Measurements from ENCODE around the gene ENTPD5.

ENTPD5 gene

GRCh38 chr14:74029136-74029535 lies 10.0 kb upstream of the ENTPD5 start:
- Histone ChIP-seq H3K4me1 (ENCODE audit: control insufficient read depth, insufficient read depth, low read length) (no peaks in the 10 kb centered on the region), H3K36me3 (ENCODE audit: control insufficient read depth in 2 of 2, insufficient read depth in 1 of 2, low read length in 2 of 2) (no peaks in the 10 kb centered on the region), H3K9me3 (ENCODE audit: control insufficient read depth, insufficient read depth, low read depth, low read length) (no peaks in the 10 kb centered on the region), H3K4me3 (ENCODE audit: low read depth, low read length) (no peak overlapping the region), H3K27ac (ENCODE audit: extremely low read depth, low read depth, low read length) (no peak overlapping the region)
- ChIA-PET POLR2A (no interaction called here), CTCF (interaction anchor here (0.7 kb wide), 1 partner anchor 16 kb away, joined by 3 read pairs; no protein-coding TSS in a partner anchor)
- TF ChIP-seq, protein P1, sequence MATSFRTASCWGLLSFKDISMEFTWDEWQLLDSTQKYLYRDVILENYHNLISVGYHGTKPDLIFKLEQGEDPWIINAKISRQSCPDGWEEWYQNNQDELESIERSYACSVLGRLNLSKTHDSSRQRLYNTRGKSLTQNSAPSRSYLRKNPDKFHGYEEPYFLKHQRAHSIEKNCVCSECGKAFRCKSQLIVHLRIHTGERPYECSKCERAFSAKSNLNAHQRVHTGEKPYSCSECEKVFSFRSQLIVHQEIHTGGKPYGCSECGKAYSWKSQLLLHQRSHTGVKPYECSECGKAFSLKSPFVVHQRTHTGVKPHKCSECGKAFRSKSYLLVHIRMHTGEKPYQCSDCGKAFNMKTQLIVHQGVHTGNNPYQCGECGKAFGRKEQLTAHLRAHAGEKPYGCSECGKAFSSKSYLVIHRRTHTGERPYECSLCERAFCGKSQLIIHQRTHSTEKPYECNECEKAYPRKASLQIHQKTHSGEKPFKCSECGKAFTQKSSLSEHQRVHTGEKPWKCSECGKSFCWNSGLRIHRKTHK (tag by site-specific recombination; IDR thresholded peaks at IDR 0.05) = no peak
- no peak for TF ChIP-seq KLF1 (tag by site-specific recombination; IDR thresholded peaks at IDR 0.05)
- no peak for TF ChIP-seq ZNF311 (tag by site-specific recombination; IDR thresholded peaks at IDR 0.05; ENCODE audit: borderline replicate concordance)
- no peak for TF ChIP-seq ZSCAN30 (tag by site-specific recombination; IDR thresholded peaks at IDR 0.05)
- no peak for TF ChIP-seq PRDM6 (tag by site-specific recombination; IDR thresholded peaks at IDR 0.05)
- TF ChIP-seq SP3 (tag by site-specific recombination; IDR thresholded peaks at IDR 0.05) = no peak
- no peak for TF ChIP-seq ZNF701 (tag by site-specific recombination; IDR thresholded peaks at IDR 0.05)
- no peak for TF ChIP-seq HOXC10 (CRISPR knock-in tag; IDR thresholded peaks at IDR 0.05)
- no peak for TF ChIP-seq ZNF112 (tag by site-specific recombination; IDR thresholded peaks at IDR 0.05)
- TF ChIP-seq BCL11B (tag by site-specific recombination; IDR thresholded peaks at IDR 0.05; ENCODE audit: low read depth) = no peak
- TF ChIP-seq YY1 (tag by site-specific recombination; IDR thresholded peaks at IDR 0.05) = no peak
- TF ChIP-seq ZNF473 (tag by site-specific recombination; IDR thresholded peaks at IDR 0.05) = no peak
- TF ChIP-seq ZNF785 (tag by site-specific recombination; IDR thresholded peaks at IDR 0.05) = no peak
- no peak for TF ChIP-seq ZNF211 (tag by site-specific recombination; IDR thresholded peaks at IDR 0.05; ENCODE audit: low read depth)
- no peak for TF ChIP-seq ZNF776 (tag by site-specific recombination; IDR thresholded peaks at IDR 0.05; ENCODE audit: borderline replicate concordance)
- no peak for TF ChIP-seq EGR2 (tag by site-specific recombination; IDR thresholded peaks at IDR 0.05; ENCODE audit: low read depth)
- no peak for TF ChIP-seq ZNF121 (tag by site-specific recombination; IDR thresholded peaks at IDR 0.05)
- TF ChIP-seq, protein P2, sequence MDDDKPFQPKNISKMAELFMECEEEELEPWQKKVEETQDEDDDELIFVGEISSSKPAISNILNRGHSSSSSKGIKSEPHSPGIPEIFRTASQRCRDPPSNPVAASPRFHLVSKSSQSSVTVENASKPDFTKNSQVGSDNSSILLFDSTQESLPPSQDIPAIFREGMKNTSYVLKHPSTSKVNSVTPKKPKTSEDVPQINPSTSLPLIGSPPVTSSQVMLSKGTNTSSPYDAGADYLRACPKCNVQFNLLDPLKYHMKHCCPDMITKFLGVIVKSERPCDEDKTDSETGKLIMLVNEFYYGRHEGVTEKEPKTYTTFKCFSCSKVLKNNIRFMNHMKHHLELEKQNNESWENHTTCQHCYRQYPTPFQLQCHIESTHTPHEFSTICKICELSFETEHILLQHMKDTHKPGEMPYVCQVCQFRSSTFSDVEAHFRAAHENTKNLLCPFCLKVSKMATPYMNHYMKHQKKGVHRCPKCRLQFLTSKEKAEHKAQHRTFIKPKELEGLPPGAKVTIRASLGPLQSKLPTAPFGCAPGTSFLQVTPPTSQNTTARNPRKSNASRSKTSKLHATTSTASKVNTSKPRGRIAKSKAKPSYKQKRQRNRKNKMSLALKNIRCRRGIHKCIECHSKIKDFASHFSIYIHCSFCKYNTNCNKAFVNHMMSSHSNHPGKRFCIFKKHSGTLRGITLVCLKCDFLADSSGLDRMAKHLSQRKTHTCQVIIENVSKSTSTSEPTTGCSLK (tag by site-specific recombination; IDR thresholded peaks at IDR 0.05) = no peak
- TF ChIP-seq RBAK (tag by site-specific recombination; IDR thresholded peaks at IDR 0.05) = no peak

DNA sequence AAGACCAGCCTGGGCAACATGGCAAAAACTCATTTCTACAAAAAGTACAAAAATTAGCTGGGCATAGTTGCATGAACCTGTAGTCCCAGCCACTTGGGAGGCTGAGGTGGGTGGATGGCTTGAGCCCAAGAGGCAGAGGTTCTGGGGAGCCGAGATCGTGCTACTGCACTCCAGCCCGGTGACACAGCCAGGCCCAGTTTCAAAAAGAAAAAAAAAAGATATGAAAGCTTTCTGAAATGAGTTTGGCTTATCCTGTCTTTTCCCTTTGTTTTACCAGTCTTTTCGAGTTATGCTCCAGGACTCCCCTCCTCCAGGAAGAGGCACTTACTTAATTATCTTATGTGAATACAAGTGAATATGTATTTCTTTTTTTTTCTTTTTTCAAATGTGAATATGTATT lies 3.3 kb upstream of the ENTPD5 start:
- no peak for TF ChIP-seq SCRT2 (tag by site-specific recombination; IDR thresholded peaks at IDR 0.05)
- TF ChIP-seq ZNF701 (tag by site-specific recombination; IDR thresholded peaks at IDR 0.05) = no peak
- ChIA-PET CTCF (no interaction called here), POLR2A (no interaction called here)
- 0 out of 2 replicates have a peak, but pooled peaks cover 2% of the 10 kb centered on the region for H3K4me1 ChIP-seq (ENCODE audit: control insufficient read depth, insufficient read depth, low read length)
- H3K36me3 ChIP-seq (ENCODE audit: control insufficient read depth in 2 of 2, insufficient read depth in 1 of 2, low read length in 2 of 2) = no peaks in the 10 kb centered on the region
- H3K27ac ChIP-seq (ENCODE audit: extremely low read depth, low read depth, low read length) = no peak overlapping the region
- no peak overlapping the region for H3K4me3 ChIP-seq (ENCODE audit: low read depth, low read length)
- H3K9me3 ChIP-seq (ENCODE audit: control insufficient read depth, insufficient read depth, low read depth, low read length) = no peaks in the 10 kb centered on the region
